HG02798 (cell line): Measurements from ENCODE around the gene CRYBG2.
"Not testable (repeated sequence)": the region's sequence is repeated elsewhere in the genome, so short reads cannot be mapped to it uniquely, and the experiment has no call there.

ENCODE experiments used
- ATAC-seq: cut with Tn5 transposase; IDR thresholded peaks from one replicate; pipeline ENCODE4 v1.9.1; 2021; ENCODE audit warnings: mild to moderate bottlenecking; ENCODE audit not compliant: unreplicated experiment, poor library complexity

Gene CRYBG2

DNA sequence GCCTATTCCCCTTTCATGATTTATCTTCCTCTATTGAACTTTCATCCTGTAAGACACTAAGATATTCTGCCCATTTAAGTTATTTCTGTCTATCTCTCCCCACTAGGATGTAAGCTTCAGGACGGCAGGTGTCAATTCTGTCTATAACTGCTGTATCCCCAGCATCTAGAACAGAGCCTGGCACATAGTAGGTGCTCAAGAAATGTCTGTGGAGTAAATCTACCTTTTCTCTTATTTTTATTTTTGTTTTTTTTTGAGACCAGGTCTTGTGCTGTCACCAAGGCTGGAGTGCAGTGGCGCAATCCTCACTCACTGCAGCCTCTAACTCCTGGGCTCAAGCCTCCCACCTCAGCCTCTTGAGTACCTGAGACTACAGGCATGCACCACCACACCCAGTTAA lies 30.5 kb downstream of the CRYBG2 start:
- ATAC-seq = no peak

DNA sequence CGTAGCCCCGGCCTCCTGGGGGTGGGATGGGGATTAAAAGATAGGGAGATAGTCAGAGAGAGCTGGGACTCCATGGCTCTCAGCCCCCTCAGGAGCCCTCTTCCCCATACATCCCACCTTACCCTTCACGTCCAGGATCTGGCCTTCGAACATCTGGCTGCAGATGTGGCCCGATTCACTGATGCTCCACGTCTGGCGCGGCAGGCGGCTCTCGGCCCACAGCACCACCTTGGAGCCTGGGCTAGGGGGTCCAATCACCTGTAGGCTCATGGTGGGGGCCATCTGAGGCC lies 31.9 kb downstream of the CRYBG2 start:
- no peak for ATAC-seq

DNA sequence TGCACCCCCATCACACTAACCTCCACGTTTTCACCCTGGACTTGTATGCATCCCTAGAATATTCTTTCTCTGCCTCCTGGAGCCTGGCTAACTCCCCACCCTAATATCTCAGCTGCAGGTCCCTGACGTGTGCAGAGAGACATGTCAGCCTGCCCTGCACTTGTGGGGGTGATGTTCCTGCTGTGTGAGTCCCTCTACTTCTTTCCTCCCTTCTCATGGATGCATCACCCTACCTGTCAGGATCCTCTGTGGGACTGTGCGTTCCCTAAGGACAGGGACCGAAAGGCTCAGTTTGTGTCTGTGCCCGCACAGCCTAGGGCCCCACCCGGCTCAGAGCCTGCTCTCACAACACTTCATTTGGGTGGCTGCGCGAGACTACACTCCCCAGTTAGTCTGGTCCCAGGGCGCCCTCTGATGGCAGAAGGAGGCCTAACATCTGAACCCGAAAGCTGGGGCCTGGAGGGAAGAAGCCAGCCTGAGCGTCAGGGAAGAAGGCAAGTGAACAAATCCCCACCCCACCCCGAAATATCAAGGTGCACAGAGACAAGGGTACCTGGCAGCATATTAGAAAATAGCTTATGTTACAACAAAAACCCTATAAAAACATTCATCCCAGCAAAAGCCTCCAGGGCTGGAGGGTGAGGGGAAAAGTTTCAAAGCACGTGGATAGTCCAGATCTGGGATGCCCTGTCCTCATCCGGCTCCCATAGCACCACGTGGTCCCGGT lies 32.5 kb downstream of the CRYBG2 start:
- ATAC-seq = peak; percentile 36

DNA sequence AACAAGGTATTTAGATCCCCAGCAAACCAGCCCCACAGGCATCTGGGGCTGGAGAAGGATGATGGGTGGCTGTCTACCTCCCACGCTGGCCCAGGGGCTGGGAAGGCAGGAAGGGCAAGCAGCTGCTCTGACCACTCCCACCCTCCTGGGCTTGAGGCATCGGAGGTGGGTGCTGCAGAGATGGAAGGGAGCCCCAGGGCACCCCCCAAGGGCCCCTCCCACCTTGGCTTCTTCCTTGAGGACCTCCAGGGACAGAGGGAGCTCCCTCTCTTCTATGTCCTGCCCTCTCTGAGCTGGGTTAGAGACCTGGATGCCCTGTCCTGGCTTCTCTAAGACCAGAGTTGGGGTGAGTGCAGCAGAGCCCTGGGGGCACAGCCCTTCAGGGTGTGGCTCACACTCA lies 33.0 kb downstream of the CRYBG2 start:
- ATAC-seq = peak; percentile 5

- no peak for ATAC-seq
Observed at GRCh38 chr1:26318338-26319064, 35.4 kb downstream of the CRYBG2 start.

- ATAC-seq = no peak
Observed at GRCh38 chr1:26317612-26318337, 36.2 kb downstream of the CRYBG2 start, which contains the start of gene CD52. TSS of gene CD52 (plus strand) at chr1:26317958. CDS start at chr1:26318018, 60 bp downstream.

DNA sequence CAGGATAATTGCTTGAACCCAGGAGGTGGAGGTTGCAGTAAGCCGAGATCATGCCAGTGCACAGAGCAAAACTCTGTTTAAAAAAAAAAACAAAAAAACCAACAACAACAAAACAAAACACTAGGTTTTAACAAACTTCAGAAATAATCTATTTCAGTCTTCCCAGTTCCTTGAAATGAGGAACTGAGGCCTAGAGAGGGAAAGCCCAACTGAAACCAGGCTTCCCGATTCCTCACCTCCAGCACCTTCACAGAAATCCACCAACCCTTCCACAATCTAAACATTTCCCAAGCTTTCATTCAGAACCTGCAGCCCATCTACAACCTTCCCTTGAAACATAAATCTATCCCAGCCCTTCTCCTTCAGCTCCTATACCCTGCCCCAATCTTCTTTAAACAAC lies 36.8 kb downstream of the CRYBG2 start:
- no peak for ATAC-seq

- ATAC-seq = no peak
Observed at GRCh38 chr1:26315874-26316850, 37.8 kb downstream of the CRYBG2 start.

GRCh38 chr1:26314501-26314900 lies 39.4 kb downstream of the CRYBG2 start:
- no peak for ATAC-seq

- ATAC-seq = not testable (repeated sequence)
Observed at GRCh38 chr1:26307966-26308899, 45.7 kb downstream of the CRYBG2 start.

- no peak for ATAC-seq
Observed at GRCh38 chr1:26307363-26307781, 46.6 kb downstream of the CRYBG2 start.

- peak; percentile 100 for ATAC-seq
Observed at GRCh38 chr1:26306290-26307229, 47.4 kb downstream of the CRYBG2 start, which contains the start of gene UBXN11. TSS of gene UBXN11 (minus strand) at chr1:26306636. CDS start at chr1:26302883, 3,753 bp downstream.

GRCh38 chr1:26305667-26306289 lies 48.2 kb downstream of the CRYBG2 start:
- ATAC-seq = peak; percentile 8

DNA sequence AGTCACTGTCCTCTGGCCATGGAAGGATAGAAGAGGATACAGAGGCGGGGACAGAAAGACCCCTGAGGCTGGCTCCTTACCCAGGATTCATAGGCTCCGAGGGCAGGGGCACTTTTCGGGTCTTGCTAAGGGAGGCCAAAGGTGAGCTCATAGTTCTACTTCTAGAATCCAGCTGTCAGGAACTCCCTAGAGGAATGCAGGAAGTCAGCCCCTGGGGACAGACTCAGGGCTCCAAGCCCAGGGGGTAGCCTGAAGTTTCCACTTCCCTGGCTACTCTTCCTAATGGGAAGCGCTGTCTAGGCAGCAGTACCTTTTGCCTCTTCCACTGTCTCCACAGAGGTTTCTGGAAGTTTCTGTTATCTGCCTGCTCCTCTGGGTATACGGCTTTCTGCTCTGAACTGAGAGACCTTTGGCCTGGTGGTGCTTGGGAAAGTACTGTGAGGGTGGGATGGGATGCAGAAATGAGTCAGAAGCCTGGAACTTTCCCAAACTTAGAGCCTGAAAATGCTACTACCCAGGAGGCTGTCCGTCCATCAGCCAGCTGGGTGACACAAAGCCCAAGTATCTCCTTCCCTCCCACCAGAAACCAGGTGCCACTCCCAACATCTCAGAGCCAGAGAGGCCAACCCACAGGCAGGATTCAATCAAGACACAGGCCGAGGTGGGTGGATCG lies 51.1 kb downstream of the CRYBG2 start:
- ATAC-seq = no peak

GRCh38 chr1:26300578-26301275 lies 53.2 kb downstream of the CRYBG2 start:
- no peak for ATAC-seq

GRCh38 chr1:26297791-26298124 lies 56.2 kb downstream of the CRYBG2 start:
- no peak for ATAC-seq
